ENCODE data around the gene SPATS2.

DNA sequence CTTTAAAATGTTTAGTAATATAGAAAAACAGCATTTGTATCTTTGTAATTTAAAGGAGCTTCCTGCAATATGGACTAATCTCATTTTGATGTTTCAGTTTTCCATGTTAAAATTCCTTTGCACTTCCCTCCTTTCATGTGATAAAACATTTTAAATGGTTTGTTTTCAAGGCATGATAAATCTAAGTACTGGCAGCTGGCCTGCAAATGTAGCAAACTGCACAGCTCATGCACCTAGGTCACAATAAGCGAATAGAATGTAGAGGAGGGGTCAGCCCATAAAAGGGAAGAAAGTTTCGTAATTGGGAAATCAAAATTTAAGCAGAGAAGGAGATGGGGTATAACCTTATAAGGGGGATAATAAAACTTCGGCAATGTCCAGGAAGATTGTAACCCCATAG is 91.6 kb downstream of the SPATS2 start:
- TF ChIP-seq ZNF391 (tag by site-specific recombination; IDR thresholded peaks at IDR 0.05; ENCODE audit: borderline replicate concordance, low read depth) (no peak), ZNF274 (IDR thresholded peaks at IDR 0.05; ENCODE audit: low read length) (no peak), ZNF274 (tag by site-specific recombination; IDR thresholded peaks at IDR 0.05; ENCODE audit: borderline replicate concordance) (no peak)
- TF ChIP-seq, protein P1, sequence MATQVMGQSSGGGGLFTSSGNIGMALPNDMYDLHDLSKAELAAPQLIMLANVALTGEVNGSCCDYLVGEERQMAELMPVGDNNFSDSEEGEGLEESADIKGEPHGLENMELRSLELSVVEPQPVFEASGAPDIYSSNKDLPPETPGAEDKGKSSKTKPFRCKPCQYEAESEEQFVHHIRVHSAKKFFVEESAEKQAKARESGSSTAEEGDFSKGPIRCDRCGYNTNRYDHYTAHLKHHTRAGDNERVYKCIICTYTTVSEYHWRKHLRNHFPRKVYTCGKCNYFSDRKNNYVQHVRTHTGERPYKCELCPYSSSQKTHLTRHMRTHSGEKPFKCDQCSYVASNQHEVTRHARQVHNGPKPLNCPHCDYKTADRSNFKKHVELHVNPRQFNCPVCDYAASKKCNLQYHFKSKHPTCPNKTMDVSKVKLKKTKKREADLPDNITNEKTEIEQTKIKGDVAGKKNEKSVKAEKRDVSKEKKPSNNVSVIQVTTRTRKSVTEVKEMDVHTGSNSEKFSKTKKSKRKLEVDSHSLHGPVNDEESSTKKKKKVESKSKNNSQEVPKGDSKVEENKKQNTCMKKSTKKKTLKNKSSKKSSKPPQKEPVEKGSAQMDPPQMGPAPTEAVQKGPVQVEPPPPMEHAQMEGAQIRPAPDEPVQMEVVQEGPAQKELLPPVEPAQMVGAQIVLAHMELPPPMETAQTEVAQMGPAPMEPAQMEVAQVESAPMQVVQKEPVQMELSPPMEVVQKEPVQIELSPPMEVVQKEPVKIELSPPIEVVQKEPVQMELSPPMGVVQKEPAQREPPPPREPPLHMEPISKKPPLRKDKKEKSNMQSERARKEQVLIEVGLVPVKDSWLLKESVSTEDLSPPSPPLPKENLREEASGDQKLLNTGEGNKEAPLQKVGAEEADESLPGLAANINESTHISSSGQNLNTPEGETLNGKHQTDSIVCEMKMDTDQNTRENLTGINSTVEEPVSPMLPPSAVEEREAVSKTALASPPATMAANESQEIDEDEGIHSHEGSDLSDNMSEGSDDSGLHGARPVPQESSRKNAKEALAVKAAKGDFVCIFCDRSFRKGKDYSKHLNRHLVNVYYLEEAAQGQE (tag by site-specific recombination; IDR thresholded peaks at IDR 0.05): no peak
